H1 (cell line): Measurements from ENCODE around the gene ZBTB42. TPM values are rescaled to one million over a fixed set of nuclear protein-coding genes. Genes with fewer than 3 reads are reported as not detected.
A peak's percentile ranks its signal among the peaks of the same experiment; 100 is the strongest.

ENCODE experiments used
- BACH1 ChIP-seq: IDR thresholded peaks from 2 replicates; pipeline ENCODE4 v1.6.1; 2012; ENCODE audit warnings: low read length, improper control_type of control experiment
- BCL11A ChIP-seq, 2 experiments: IDR thresholded peaks; one replicate each; pipeline ENCODE4 v1.6.1; 2011; ENCODE audit warnings: low read depth in 2 of 2, low read length in 2 of 2, mild to moderate bottlenecking in 2 of 2
- CHD2 ChIP-seq: IDR thresholded peaks from 2 replicates; pipeline ENCODE4 v1.6.1; 2012; ENCODE audit warnings: low read length, improper control_type of control experiment
- CREB1 ChIP-seq: IDR thresholded peaks from 2 replicates; pipeline ENCODE4 v1.6.1; 2012; ENCODE audit warnings: inconsistent platforms
- CTBP2 ChIP-seq: IDR thresholded peaks from 2 replicates; pipeline ENCODE4 v1.7.0; 2011; ENCODE audit warnings: borderline replicate concordance, mild to moderate bottlenecking, moderate library complexity, mixed read lengths, low read length; ENCODE audit not compliant: insufficient read depth, insufficient read length
- GABPA ChIP-seq: IDR thresholded peaks from 2 replicates; pipeline ENCODE4 v1.6.1; 2011; ENCODE audit warnings: mild to moderate bottlenecking, low read length, moderate library complexity, borderline replicate concordance; ENCODE audit not compliant: insufficient read depth
- KDM1A ChIP-seq: fragments of 200-600, 300-600 bp; sonication (generic); IDR thresholded peaks from 2 replicates; pipeline ENCODE4 v1.7.1; 2016; ENCODE audit warnings: mild to moderate bottlenecking, low read length, borderline replicate concordance
- POLR2AphosphoS5 ChIP-seq: IDR thresholded peaks from 2 replicates; pipeline ENCODE4 v1.6.1; 2011; ENCODE audit warnings: low read depth, low read length
- RBBP5 ChIP-seq: IDR thresholded peaks from 2 replicates; pipeline ENCODE4 v1.7.1; 2012; ENCODE audit warnings: low read depth, mild to moderate bottlenecking, inconsistent platforms, low read length, moderate library complexity, borderline replicate concordance
- SP1 ChIP-seq: IDR thresholded peaks from 2 replicates; pipeline ENCODE4 v1.6.1; 2011; ENCODE audit warnings: low read depth, low read length
- TBP ChIP-seq: IDR thresholded peaks from 2 replicates; pipeline ENCODE4 v1.6.1; 2011; ENCODE audit warnings: low read depth, low read length, improper control_type of control experiment
- polyA plus RNA-seq, 7 experiments: library from polyadenylated mRNA; depleted of rRNA in 3 of 7; stranded (reverse) in 5 of 7; unstranded in 2 of 7; fragments of >200 nt in 5 of 7; fragments of 200-250 nt in 2 of 7; gene quantifications; 1 replicate in 5 of 7; 2 replicates in 1 of 7; 4 replicates in 1 of 7; pipeline versions ENCODE4 v1.2.1 to v1.2.3, GENCODE V29; 2011 to 2013; ENCODE audit warnings: missing spikeins in 2 of 7, mixed read lengths in 2 of 7
- total RNA-seq: library from RNA; stranded (reverse); fragmentation: NEBNext Ultra II Directional; extraction: Animal tissue kit (Norgen Biotek cat#: 25700); gene quantifications from 2 replicates; pipeline ENCODE4 v1.2.1, GENCODE V29; 2021

ZBTB42 gene
- total and polyA plus RNA-seq, 2 of the 8 experiments (the other 6 are each of a cell fraction or from before 2014, with no cell fraction given), result 2.8 to 3.1 TPM

GRCh38 chr14:104843442-104844305 is 42.8 kb downstream of the ZBTB42 start (continued):
- TF ChIP-seq KDM1A (no peak), SP1 (peak; percentile 81; the same call in 1 of the 2 replicates), CTBP2 (peak; percentile 6), GABPA (no peak), BCL11A (IDR thresholded peaks at IDR 0.05; ENCODE audit: low read depth in 2 of 2, low read length in 2 of 2) (no peak), RBBP5 (peak; percentile 24; the same call in 1 of the 2 replicates), CREB1 (no peak), TBP (no peak), CHD2 (no peak), BACH1 (peak; percentile 89), POLR2AphosphoS5 (no peak)
- TF ChIP-seq, all 59 proteins: peak for 13
